Stimulated activated CD8-positive, alpha-beta memory T cell treated with anti-CD3 and anti-CD28 coated beads, Interleukin-12 subunit alpha, Interleukin-12 subunit beta, amount 100 ng/mL, for 4 hours (primary cell): ENCODE results near the gene PSMB8.
"Not testable (repeated sequence)": the region's sequence is repeated elsewhere in the genome, so short reads cannot be mapped to it uniquely, and the experiment has no call there.

ENCODE experiments used
- DNase-seq: peaks from one replicate; pipeline ENCODE4 v3.0.0-alpha.2; 2020; ENCODE audit warnings: low read depth

PSMB8 gene

GRCh38 chr6:32836873-32837272 is 7.0 kb downstream of the PSMB8 start:
- DNase-seq = no peak

- DNase-seq = no peak
Observed at GRCh38 chr6:32835167-32835893, 8.5 kb downstream of the PSMB8 start.

GRCh38 chr6:32833664-32834063 is 10.2 kb downstream of the PSMB8 start:
- no peak for DNase-seq

GRCh38 chr6:32832535-32832934 is 11.3 kb downstream of the PSMB8 start:
- DNase-seq = no peak

GRCh38 chr6:32830936-32831335 is 12.9 kb downstream of the PSMB8 start:
- DNase-seq = no peak

GRCh38 chr6:32830017-32830416 is 13.8 kb downstream of the PSMB8 start:
- DNase-seq = no peak

GRCh38 chr6:32829495-32829894 is 14.4 kb downstream of the PSMB8 start:
- no peak for DNase-seq

GRCh38 chr6:32827025-32827424 is 16.8 kb downstream of the PSMB8 start:
- DNase-seq = no peak

GRCh38 chr6:32825966-32826365 is 17.9 kb downstream of the PSMB8 start:
- DNase-seq = no peak

GRCh38 chr6:32819729-32820128 is 24.1 kb downstream of the PSMB8 start:
- no peak for DNase-seq

GRCh38 chr6:32818867-32819266 is 25.0 kb downstream of the PSMB8 start:
- no peak for DNase-seq

- no peak for DNase-seq
Observed at GRCh38 chr6:32816746-32817204, 27.1 kb downstream of the PSMB8 start, which contains the start of gene HLA-DOB. TSS of gene HLA-DOB (minus strand) at chr6:32817002. CDS start at chr6:32816951, 51 bp downstream.

GRCh38 chr6:32815996-32816395 is 27.9 kb downstream of the PSMB8 start:
- no peak for DNase-seq

- no peak for DNase-seq
Observed at GRCh38 chr6:32815115-32815514, 28.7 kb downstream of the PSMB8 start.

GRCh38 chr6:32814145-32814544 is 29.7 kb downstream of the PSMB8 start:
- DNase-seq = no peak

- DNase-seq = no peak
Observed at GRCh38 chr6:32809171-32809570, 34.7 kb downstream of the PSMB8 start.

GRCh38 chr6:32807020-32807580 is 36.7 kb downstream of the PSMB8 start:
- DNase-seq = no peak

- not testable (repeated sequence) for DNase-seq
Observed at GRCh38 chr6:32805404-32805803, 38.4 kb downstream of the PSMB8 start.

GRCh38 chr6:32803416-32803815 is 40.4 kb downstream of the PSMB8 start:
- no peak for DNase-seq

- no peak for DNase-seq
Observed at GRCh38 chr6:32799740-32800139, 44.1 kb downstream of the PSMB8 start.

GRCh38 chr6:32799168-32799567 is 44.7 kb downstream of the PSMB8 start:
- DNase-seq = no peak

- DNase-seq = peak; percentile 53
Observed at GRCh38 chr6:32796848-32797776, 46.7 kb downstream of the PSMB8 start.

- no peak for DNase-seq
Observed at GRCh38 chr6:32794510-32794909, 49.3 kb downstream of the PSMB8 start.
